ENCODE results near the gene AMER2. TPM values are rescaled to one million over a fixed set of nuclear protein-coding genes. Genes with fewer than 3 reads are reported as not detected.

Gene AMER2
- total and polyA plus RNA-seq, 9 of the 15 experiments (the other 6 are each of a cell fraction or from before 2014, with no cell fraction given), result not detected

GRCh38 chr13:25170554-25171111, 1.5 kb downstream of the AMER2 start (continued):
- TF ChIP-seq SMAD2 (IDR thresholded peaks at IDR 0.05; ENCODE audit: low read depth, low read length) (no peak), ZNF174 (CRISPR knock-in tag; IDR thresholded peaks at IDR 0.05) (no peak), ZNF140 (CRISPR knock-in tag; IDR thresholded peaks at IDR 0.05) (no peak)

DNA sequence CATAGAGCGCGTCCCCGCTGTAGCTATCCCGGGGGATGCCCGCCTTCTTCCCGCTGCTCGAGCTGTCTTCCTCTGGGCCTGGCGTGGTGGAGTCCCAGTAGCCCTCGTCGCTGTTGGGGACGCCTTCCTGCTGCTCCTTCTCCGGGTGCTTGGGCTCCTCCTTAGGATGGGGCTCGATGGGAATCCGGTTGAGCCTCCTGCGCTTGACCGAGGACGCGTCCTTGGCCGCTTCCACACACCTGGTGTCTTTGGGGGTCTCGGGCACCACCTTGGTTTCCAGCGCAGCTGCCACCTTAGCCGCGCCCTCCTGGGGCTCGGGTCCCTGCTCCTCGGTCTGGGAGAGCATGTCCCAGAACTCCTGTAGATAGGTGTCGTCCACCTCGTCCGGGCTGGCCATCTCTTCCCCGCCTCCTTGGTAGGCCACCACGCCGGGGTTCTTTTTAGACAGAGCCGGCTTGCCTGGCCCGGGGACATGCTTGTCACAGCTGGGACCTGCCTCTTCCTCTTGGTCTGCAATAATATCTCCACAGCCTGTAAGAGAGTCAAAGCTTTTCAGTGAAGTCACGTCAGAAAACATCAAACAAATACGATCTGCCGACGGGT, 2.0 kb downstream of the AMER2 start:
- H3K9me1 ChIP-seq (ENCODE audit: control insufficient read depth, insufficient read depth, low read length), result no peaks in the 10 kb centered on the region
- no peaks in the 10 kb centered on the region for H3K79me2 ChIP-seq (ENCODE audit: control insufficient read depth, insufficient read depth, low read length)
- intact Hi-C loops (cut with micrococcal nuclease), result no loop called here
- TF ChIP-seq POU5F1 (IDR thresholded peaks at IDR 0.05; ENCODE audit: borderline replicate concordance, low read depth, low read length, partially characterized antibody), result no peak
- TF ChIP-seq ESRRB (CRISPR knock-in tag; IDR thresholded peaks at IDR 0.05; ENCODE audit: borderline replicate concordance), result no peak
- TF ChIP-seq CREM (IDR thresholded peaks at IDR 0.05; ENCODE audit: low read depth), result no peak
- no peak for TF ChIP-seq NCOA4 (IDR thresholded peaks at IDR 0.05; ENCODE audit: partially characterized antibody)
- no peak for TF ChIP-seq TCF7L2 (IDR thresholded peaks at IDR 0.05; ENCODE audit: low read depth, low read length)
- TF ChIP-seq RUNX1 (IDR thresholded peaks at IDR 0.05; ENCODE audit: low read depth), result no peak
- TF ChIP-seq FOXP4 (CRISPR knock-in tag; IDR thresholded peaks at IDR 0.05; ENCODE audit: borderline replicate concordance), result no peak
- BruUV-seq (replicated peaks), result no TSS peak
- peaks cover 5 to 26% of the 10 kb centered on the region in 2 experiments; a peak in 3 of 5 replicates for H3K27me3 ChIP-seq (ENCODE audit: control insufficient read depth in 2 of 2, insufficient read depth in 2 of 2, low read length in 2 of 2)
- H3K9ac ChIP-seq (ENCODE audit: insufficient read depth in 1 of 2, low read depth in 2 of 2, low read length in 2 of 2), result no peak overlapping the region
- ATAC-seq (no peak), FAIRE-seq (no peak), DNase-seq (ENCODE audit: extremely low read depth in 1 of 4, low spot score in 3 of 4) (no peak)
- WGBS (ENCODE audit: insufficient coverage, low coverage, missing lambda C conversion rate), result 21% methylated on average over 20 of the region's 37 CpGs
- H3K4me1 ChIP-seq (replicated peaks in 1 of 2; ENCODE audit: control insufficient read depth in 2 of 2, insufficient read depth in 2 of 2, low read length in 2 of 2), result peaks cover 0 to 5% of the 10 kb centered on the region in 2 experiments; a peak in 2 of 5 replicates
- ChIA-PET POLR2A (interaction anchor here (1.7 kb wide), 1 partner anchor 31 kb away, joined by 3 read pairs; no protein-coding TSS in a partner anchor), CTCF (ENCODE audit: low intra/inter-chr PET ratio) (no interaction called here)
- H3K36me3 ChIP-seq (ENCODE audit: control insufficient read depth, insufficient read depth, low read length), result no peaks in the 10 kb centered on the region
- no peak overlapping the region for H3K4me2 ChIP-seq (ENCODE audit: insufficient read depth, low read length)
- in situ Hi-C loops (cut with MboI), result no loop called here
- H3K9me3 ChIP-seq (replicated peaks; ENCODE audit: control insufficient read depth, insufficient read depth, low read depth, low read length), result no peaks in the 10 kb centered on the region
- no peaks in the 10 kb centered on the region for H4K20me1 ChIP-seq (replicated peaks; ENCODE audit: control insufficient read depth, insufficient read depth, low read length)
- no peak overlapping the region for H2AFZ ChIP-seq (ENCODE audit: low read depth, low read length)
- H3K27ac ChIP-seq (ENCODE audit: extremely low read depth, low read depth, low read length), result no peak overlapping the region
- no peak overlapping the region for H3K4me3 ChIP-seq

All from K562 (cell line).